Measurements from ENCODE around the gene TRIM71. TPM values are rescaled to one million over a fixed set of nuclear protein-coding genes. Genes with fewer than 3 reads are reported as not detected.

Gene TRIM71
- total and polyA plus RNA-seq, 12 donors = 0.07 TPM; not detected in 11

- no peak overlapping the region for H3K27ac ChIP-seq
- H3K4me3 ChIP-seq = no peak overlapping the region
- intact Hi-C loops (cut with DNase I) = no loop called here
- H3K4me1 ChIP-seq = no peaks in the 10 kb centered on the region
- WGBS, 2 donors = 70 to 80% methylated on average over 4 of the region's 4 CpGs
- H3K9me3 ChIP-seq = no peaks in the 10 kb centered on the region
- H3K27me3 ChIP-seq = peaks cover 0 to 11% (median 2%) of the 10 kb centered on the region in 7 donors
- no peaks in the 10 kb centered on the region for H3K36me3 ChIP-seq
- no peak for DNase-seq
- TF ChIP-seq, protein P1, sequence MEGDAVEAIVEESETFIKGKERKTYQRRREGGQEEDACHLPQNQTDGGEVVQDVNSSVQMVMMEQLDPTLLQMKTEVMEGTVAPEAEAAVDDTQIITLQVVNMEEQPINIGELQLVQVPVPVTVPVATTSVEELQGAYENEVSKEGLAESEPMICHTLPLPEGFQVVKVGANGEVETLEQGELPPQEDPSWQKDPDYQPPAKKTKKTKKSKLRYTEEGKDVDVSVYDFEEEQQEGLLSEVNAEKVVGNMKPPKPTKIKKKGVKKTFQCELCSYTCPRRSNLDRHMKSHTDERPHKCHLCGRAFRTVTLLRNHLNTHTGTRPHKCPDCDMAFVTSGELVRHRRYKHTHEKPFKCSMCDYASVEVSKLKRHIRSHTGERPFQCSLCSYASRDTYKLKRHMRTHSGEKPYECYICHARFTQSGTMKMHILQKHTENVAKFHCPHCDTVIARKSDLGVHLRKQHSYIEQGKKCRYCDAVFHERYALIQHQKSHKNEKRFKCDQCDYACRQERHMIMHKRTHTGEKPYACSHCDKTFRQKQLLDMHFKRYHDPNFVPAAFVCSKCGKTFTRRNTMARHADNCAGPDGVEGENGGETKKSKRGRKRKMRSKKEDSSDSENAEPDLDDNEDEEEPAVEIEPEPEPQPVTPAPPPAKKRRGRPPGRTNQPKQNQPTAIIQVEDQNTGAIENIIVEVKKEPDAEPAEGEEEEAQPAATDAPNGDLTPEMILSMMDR (IDR thresholded peaks at IDR 0.05) = no peak
- ATAC-seq = no peak
Observed at GRCh38 chr3:32886296-32886695, 68.5 kb downstream of the TRIM71 start.

DNA sequence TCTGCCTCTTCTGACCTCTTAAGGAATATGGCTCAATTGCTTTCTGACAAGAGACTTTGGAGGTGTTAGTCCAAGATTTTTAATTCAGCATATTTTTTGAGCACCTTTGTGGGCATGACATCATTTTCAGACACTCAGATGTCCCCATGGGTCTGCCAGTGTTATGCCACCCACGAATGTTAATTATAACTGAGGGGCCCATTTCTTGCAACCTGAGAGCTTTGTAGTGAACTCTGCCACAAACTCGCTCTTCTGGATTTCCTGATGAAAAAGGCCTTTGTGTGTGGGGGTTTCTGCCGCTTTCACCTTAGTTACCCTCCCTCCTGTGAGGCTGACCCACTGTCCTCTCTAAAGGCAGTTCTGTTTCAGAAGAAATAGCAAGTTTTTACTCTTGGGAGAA is 69.1 kb downstream of the TRIM71 start:
- no peaks in the 10 kb centered on the region for H3K9me3 ChIP-seq
- H3K27me3 ChIP-seq = peaks cover 0 to 16% (median 4%) of the 10 kb centered on the region in 7 donors
- no peak overlapping the region for H3K27ac ChIP-seq
- no peaks in the 10 kb centered on the region for H3K4me1 ChIP-seq
- no peak overlapping the region for H3K4me3 ChIP-seq
- 84 to 86% methylated on average over 3 of the region's 3 CpGs for WGBS, 2 donors
- intact Hi-C loops (cut with DNase I) = no loop called here
- TF ChIP-seq, protein P1 (IDR thresholded peaks at IDR 0.05) = no peak
- DNase-seq = no peak
- H3K36me3 ChIP-seq = no peaks in the 10 kb centered on the region
- ATAC-seq = no peak

- H3K27ac ChIP-seq = no peak overlapping the region
- peaks cover 0 to 24% (median 7%) of the 10 kb centered on the region in 7 donors for H3K27me3 ChIP-seq
- H3K4me1 ChIP-seq = no peaks in the 10 kb centered on the region
- TF ChIP-seq, protein P1 (IDR thresholded peaks at IDR 0.05) = no peak
- H3K4me3 ChIP-seq = no peak overlapping the region
- DNase-seq (no peak), ATAC-seq (no peak)
- WGBS, 2 donors = 83 to 85% methylated on average over 1 of the region's 1 CpG
- H3K36me3 ChIP-seq = no peaks in the 10 kb centered on the region
- intact Hi-C loops (cut with DNase I) = no loop called here
- H3K9me3 ChIP-seq = no peaks in the 10 kb centered on the region
Observed at GRCh38 chr3:32888739-32889138, 70.9 kb downstream of the TRIM71 start.

DNA sequence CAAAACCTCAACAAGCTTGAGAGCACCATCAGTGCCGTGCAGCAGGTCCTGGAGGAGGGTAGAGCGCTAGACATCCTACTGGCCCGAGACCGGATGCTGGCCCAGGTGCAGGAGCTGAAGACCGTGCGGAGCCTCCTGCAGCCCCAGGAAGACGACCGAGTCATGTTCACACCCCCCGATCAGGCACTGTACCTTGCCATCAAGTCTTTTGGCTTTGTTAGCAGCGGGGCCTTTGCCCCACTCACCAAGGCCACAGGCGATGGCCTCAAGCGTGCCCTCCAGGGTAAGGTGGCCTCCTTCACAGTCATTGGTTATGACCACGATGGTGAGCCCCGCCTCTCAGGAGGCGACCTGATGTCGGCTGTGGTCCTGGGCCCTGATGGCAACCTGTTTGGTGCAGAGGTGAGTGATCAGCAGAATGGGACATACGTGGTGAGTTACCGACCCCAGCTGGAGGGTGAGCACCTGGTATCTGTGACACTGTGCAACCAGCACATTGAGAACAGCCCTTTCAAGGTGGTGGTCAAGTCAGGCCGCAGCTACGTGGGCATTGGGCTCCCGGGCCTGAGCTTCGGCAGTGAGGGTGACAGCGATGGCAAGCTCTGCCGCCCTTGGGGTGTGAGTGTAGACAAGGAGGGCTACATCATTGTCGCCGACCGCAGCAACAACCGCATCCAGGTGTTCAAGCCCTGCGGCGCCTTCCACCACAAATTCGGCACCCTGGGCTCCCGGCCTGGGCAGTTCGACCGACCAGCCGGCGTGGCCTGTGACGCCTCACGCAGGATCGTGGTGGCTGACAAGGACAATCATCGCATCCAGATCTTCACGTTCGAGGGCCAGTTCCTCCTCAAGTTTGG is 72.9 kb downstream of the TRIM71 start:
- ATAC-seq = no peak
- DNase-seq = no peak
- Histone ChIP-seq H3K27me3 (peaks cover 0 to 31% (median 7%) of the 10 kb centered on the region in 7 donors), H3K4me1 (no peaks in the 10 kb centered on the region), H3K27ac (no peak overlapping the region), H3K4me3 (no peak overlapping the region), H3K9me3 (no peaks in the 10 kb centered on the region), H3K36me3 (no peaks in the 10 kb centered on the region)
- TF ChIP-seq, protein P1 (IDR thresholded peaks at IDR 0.05) = no peak
- intact Hi-C loops (cut with DNase I) = no loop called here
- WGBS, 2 donors = 97% methylated on average over 42 of the region's 42 CpGs

All from heart right ventricle (tissue), 16 donors.